SK-N-SH (cell line): ENCODE results near the gene NUDT16. TPM values are rescaled to one million over a fixed set of nuclear protein-coding genes. Genes with fewer than 3 reads are reported as not detected.

Source experiments
- CTCF ChIA-PET: fragments of 300-600, 350-600 bp; formaldehyde crosslinking; extraction: SDS; loops from one replicate; lab custom pipeline; 2021; lab: Yijun Ruan, JAX
- POLR2A ChIA-PET: fragments of 350-600 bp; sonication (Branson Sonifier 250); formaldehyde crosslinking; extraction: SDS; loops from one replicate; lab custom pipeline; 2020; ENCODE audit warnings: antibody characterized with exemption, inconsistent platforms; lab: Yijun Ruan, JAX
- DNase-seq: peaks from one replicate; pipeline ENCODE4 v3.0.0; 2012
- H2AFZ ChIP-seq: fragments of 200-600 bp; sonication (generic); 2 replicates; pipeline ENCODE4 v1.8.1; 2016; ENCODE audit warnings: antibody characterized with exemption, mild to moderate bottlenecking, low read depth
- H3F3A ChIP-seq: fragments of 200-600 bp; sonication (generic); replicated peaks from 2 replicates; pipeline ENCODE3; 2016; ENCODE audit warnings: antibody characterized with exemption, mild to moderate bottlenecking; ENCODE audit not compliant: insufficient read depth
- H3K27ac ChIP-seq, 2 experiments: fragments of 200-500 bp in 1 of 2; fragments of 200-600 bp in 1 of 2; sonication (Bioruptor generic) in 1 of 2; sonication (generic), shearing (Covaris generic) in 1 of 2; 2 replicates each; pipeline versions ENCODE4 v1.5.1 to v1.6.1; 2014 to 2016; ENCODE audit warnings: low read depth in 2 of 2, inconsistent platforms in 1 of 2, low read length in 1 of 2, mild to moderate bottlenecking in 1 of 2, mixed read lengths in 1 of 2
- H3K27me3 ChIP-seq: fragments of 200-600 bp; sonication (generic), shearing (Covaris generic); 2 replicates; pipeline ENCODE4 v1.6.1; 2016; ENCODE audit warnings: mixed run types; ENCODE audit not compliant: insufficient read depth
- H3K36me3 ChIP-seq, 2 experiments: fragments of 200-500 bp in 1 of 2; fragments of 200-600 bp in 1 of 2; sonication (Bioruptor generic) in 1 of 2; sonication (generic) in 1 of 2; replicated peaks in 1 of 2; 2 replicates each; pipeline versions ENCODE3 to v1.5.1; 2014 to 2016; ENCODE audit warnings: low read length in 1 of 2, mild to moderate bottlenecking in 1 of 2; ENCODE audit not compliant: insufficient read depth in 2 of 2, control insufficient read depth in 1 of 2
- H3K4me1 ChIP-seq, 2 experiments: fragments of 200-500 bp in 1 of 2; fragments of 200-600 bp in 1 of 2; sonication (Bioruptor generic) in 1 of 2; sonication (generic), shearing (Covaris generic) in 1 of 2; 2 replicates each; pipeline versions ENCODE4 v1.5.1 to v1.6.1; 2014 to 2016; ENCODE audit warnings: low read depth in 1 of 2, low read length in 1 of 2, mixed run types in 1 of 2; ENCODE audit not compliant: insufficient read depth in 2 of 2, control insufficient read depth in 1 of 2
- H3K4me2 ChIP-seq: fragments of 200-600 bp; sonication (generic), shearing (Covaris generic); 2 replicates; pipeline ENCODE4 v1.6.1; 2017; ENCODE audit warnings: mixed run types
- H3K4me3 ChIP-seq, 2 experiments: fragments of 200-500 bp in 1 of 2; fragments of 200-600 bp in 1 of 2; sonication (Bioruptor generic) in 1 of 2; sonication (generic), shearing (Covaris generic) in 1 of 2; 2 replicates each; pipeline versions ENCODE4 v1.5.1 to v1.8.1; 2014 to 2016; ENCODE audit warnings: low read depth in 2 of 2, inconsistent platforms in 1 of 2, low read length in 1 of 2, mild to moderate bottlenecking in 1 of 2, mixed read lengths in 1 of 2, moderate library complexity in 1 of 2
- H3K79me2 ChIP-seq: fragments of 200-600 bp; sonication (generic); 2 replicates; pipeline ENCODE4 v1.8.1; 2017; ENCODE audit warnings: mild to moderate bottlenecking; ENCODE audit not compliant: insufficient read depth
- H3K9ac ChIP-seq: fragments of 200-600 bp; sonication (generic); 2 replicates; pipeline ENCODE4 v1.6.1; 2017; ENCODE audit warnings: mixed run types
- H3K9me2 ChIP-seq: fragments of 200-600 bp; sonication (generic); 2 replicates; pipeline ENCODE4 v1.6.1; 2017; ENCODE audit warnings: mixed run types
- H3K9me3 ChIP-seq: fragments of 200-600 bp; sonication (generic); 2 replicates; pipeline ENCODE4 v1.6.1; 2017; ENCODE audit warnings: mixed run types, mild to moderate bottlenecking, moderate library complexity
- H4K20me1 ChIP-seq: fragments of 200-600 bp; sonication (generic); 2 replicates; pipeline ENCODE4 v1.6.1; 2017; ENCODE audit warnings: mild to moderate bottlenecking, mixed run types; ENCODE audit not compliant: insufficient read depth
- GABPA ChIP-seq: IDR thresholded peaks from 2 replicates; pipeline ENCODE4 v1.4.0; 2012; ENCODE audit warnings: low read depth, mild to moderate bottlenecking
- JUND ChIP-seq: IDR thresholded peaks from 2 replicates; pipeline ENCODE4 v1.4.0; 2012
- NFIC ChIP-seq: IDR thresholded peaks from 2 replicates; pipeline ENCODE4 v1.4.0; 2012; ENCODE audit warnings: borderline replicate concordance
- POLR2AphosphoS5 ChIP-seq: IDR thresholded peaks from 2 replicates; pipeline ENCODE4 v1.6.1; 2012; ENCODE audit warnings: low read depth, low read length
- RFX5 ChIP-seq: IDR thresholded peaks from 2 replicates; pipeline ENCODE4 v1.6.1; 2012; ENCODE audit warnings: mild to moderate bottlenecking, improper control_type of control experiment, low read length
- RXRA ChIP-seq: IDR thresholded peaks from 2 replicates; pipeline ENCODE4 v1.4.0; 2012; ENCODE audit warnings: low read depth, mild to moderate bottlenecking, borderline replicate concordance
- SMC3 ChIP-seq: IDR thresholded peaks from 2 replicates; pipeline ENCODE4 v1.6.1; 2012; ENCODE audit warnings: low read depth, low read length, improper control_type of control experiment
- TAF1 ChIP-seq: IDR thresholded peaks from 2 replicates; pipeline ENCODE4 v1.6.1; 2012; ENCODE audit warnings: low read depth, mild to moderate bottlenecking, low read length, moderate library complexity, borderline replicate concordance
- TEAD4 ChIP-seq: IDR thresholded peaks from 2 replicates; pipeline ENCODE4 v1.4.0; 2012; ENCODE audit warnings: mild to moderate bottlenecking, borderline replicate concordance; ENCODE audit not compliant: insufficient read depth
- YY1 ChIP-seq: IDR thresholded peaks from 2 replicates; pipeline ENCODE4 v1.4.0; 2012; ENCODE audit warnings: low read depth, mild to moderate bottlenecking
- WGBS: methylation state at CpG from one replicate; pipeline ENCODE4 v1.1.6; 2017; ENCODE audit warnings: low lambda C conversion rate; 5-methylcytosine and 5-hydroxymethylcytosine counted together
- polyA plus RNA-seq, 3 experiments: library from polyadenylated mRNA; depleted of rRNA; stranded (reverse); fragments of >200 nt; gene quantifications; 2 replicates each; pipeline ENCODE4 v1.2.3, GENCODE V29; 2012
- TF ChIP-seq, protein P1 (sequence below): fragments of 150-350 bp; IDR thresholded peaks from 2 replicates; pipeline ENCODE4 v1.6.1; 2017; ENCODE audit warnings: antibody characterized with exemption, low read length, low read depth, borderline replicate concordance
- TF ChIP-seq, protein P2 (sequence below): IDR thresholded peaks from 2 replicates; pipeline ENCODE4 v1.6.1; 2012; ENCODE audit warnings: mild to moderate bottlenecking, low read depth, low read length, moderate library complexity
- TF ChIP-seq, protein P3 (sequence below): IDR thresholded peaks from 2 replicates; pipeline ENCODE4; 2012
- TF ChIP-seq, protein P4 (sequence below): IDR thresholded peaks from 2 replicates; pipeline ENCODE4 v1.4.0; 2012; ENCODE audit warnings: low read depth, borderline replicate concordance

The NUDT16 gene
- polyA plus RNA-seq, 1 of the 3 experiments (the other 2 are of a cell fraction), result 8.2 TPM

DNA sequence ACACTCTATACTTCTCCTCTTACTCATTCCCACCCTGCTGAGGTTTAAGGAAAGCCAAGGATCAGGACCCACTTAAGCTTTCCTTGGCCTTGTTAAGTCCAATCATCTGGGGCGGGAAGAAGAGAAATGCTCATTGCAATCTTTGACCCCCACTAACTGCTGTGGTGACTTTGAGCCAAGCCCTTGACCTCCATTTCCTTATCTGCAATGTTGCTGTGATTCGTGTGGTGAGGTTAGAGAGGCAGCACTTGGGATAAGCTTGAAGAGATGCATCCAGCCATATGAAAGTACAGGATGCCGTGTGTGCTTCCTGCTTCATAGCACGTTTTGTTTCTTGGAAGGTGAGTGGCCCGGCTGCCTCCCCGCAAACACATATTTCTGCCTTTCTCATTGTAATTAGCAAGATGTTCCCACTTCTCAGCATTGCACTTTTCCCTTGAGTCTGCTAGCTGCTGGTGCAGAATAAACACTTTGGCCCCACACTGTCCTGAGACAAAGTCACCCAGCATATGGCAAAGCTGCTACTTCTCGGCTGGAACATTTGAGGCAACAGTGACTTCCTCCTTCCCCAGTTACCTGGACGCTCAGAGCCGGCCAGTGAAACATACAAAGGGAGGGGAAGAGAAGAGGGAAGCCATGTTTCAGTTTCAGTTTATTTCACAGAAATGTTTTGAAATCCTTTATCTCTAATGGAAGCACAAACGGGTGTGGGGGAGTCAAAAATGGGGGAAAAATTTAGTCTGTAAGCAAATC lies 10.5 kb upstream of the NUDT16 start:
- WGBS, result 89% methylated on average over 10 of the region's 10 CpGs
- Histone ChIP-seq H3K4me3 (no peak overlapping the region), H3K79me2 (no peaks in the 10 kb centered on the region), H3K27ac (no peak overlapping the region), H4K20me1 (no peaks in the 10 kb centered on the region), H3F3A (no peaks in the 10 kb centered on the region), H3K36me3 (peaks cover 2 to 5% of the 10 kb centered on the region in 2 experiments), H3K27me3 (no peaks in the 10 kb centered on the region), H3K4me2 (no peak overlapping the region), H2AFZ (no peak overlapping the region), H3K9me3 (no peaks in the 10 kb centered on the region)
- CTCF ChIA-PET, result no interaction called here
- TF ChIP-seq TEAD4 (no peak), JUND (no peak), POLR2AphosphoS5 (no peak), RXRA (no peak)
- TF ChIP-seq, protein P1, sequence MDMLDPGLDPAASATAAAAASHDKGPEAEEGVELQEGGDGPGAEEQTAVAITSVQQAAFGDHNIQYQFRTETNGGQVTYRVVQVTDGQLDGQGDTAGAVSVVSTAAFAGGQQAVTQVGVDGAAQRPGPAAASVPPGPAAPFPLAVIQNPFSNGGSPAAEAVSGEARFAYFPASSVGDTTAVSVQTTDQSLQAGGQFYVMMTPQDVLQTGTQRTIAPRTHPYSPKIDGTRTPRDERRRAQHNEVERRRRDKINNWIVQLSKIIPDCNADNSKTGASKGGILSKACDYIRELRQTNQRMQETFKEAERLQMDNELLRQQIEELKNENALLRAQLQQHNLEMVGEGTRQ, result no peak
- TF ChIP-seq, protein P2, sequence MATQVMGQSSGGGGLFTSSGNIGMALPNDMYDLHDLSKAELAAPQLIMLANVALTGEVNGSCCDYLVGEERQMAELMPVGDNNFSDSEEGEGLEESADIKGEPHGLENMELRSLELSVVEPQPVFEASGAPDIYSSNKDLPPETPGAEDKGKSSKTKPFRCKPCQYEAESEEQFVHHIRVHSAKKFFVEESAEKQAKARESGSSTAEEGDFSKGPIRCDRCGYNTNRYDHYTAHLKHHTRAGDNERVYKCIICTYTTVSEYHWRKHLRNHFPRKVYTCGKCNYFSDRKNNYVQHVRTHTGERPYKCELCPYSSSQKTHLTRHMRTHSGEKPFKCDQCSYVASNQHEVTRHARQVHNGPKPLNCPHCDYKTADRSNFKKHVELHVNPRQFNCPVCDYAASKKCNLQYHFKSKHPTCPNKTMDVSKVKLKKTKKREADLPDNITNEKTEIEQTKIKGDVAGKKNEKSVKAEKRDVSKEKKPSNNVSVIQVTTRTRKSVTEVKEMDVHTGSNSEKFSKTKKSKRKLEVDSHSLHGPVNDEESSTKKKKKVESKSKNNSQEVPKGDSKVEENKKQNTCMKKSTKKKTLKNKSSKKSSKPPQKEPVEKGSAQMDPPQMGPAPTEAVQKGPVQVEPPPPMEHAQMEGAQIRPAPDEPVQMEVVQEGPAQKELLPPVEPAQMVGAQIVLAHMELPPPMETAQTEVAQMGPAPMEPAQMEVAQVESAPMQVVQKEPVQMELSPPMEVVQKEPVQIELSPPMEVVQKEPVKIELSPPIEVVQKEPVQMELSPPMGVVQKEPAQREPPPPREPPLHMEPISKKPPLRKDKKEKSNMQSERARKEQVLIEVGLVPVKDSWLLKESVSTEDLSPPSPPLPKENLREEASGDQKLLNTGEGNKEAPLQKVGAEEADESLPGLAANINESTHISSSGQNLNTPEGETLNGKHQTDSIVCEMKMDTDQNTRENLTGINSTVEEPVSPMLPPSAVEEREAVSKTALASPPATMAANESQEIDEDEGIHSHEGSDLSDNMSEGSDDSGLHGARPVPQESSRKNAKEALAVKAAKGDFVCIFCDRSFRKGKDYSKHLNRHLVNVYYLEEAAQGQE, result no peak
- TF ChIP-seq, all 33 proteins: peak for 0
- no peak overlapping the region for H3K9ac ChIP-seq
- no peaks in the 10 kb centered on the region for H3K4me1 ChIP-seq
- POLR2A ChIA-PET, result no interaction called here
- DNase-seq, result no peak
- H3K9me2 ChIP-seq, result no peaks in the 10 kb centered on the region

DNA sequence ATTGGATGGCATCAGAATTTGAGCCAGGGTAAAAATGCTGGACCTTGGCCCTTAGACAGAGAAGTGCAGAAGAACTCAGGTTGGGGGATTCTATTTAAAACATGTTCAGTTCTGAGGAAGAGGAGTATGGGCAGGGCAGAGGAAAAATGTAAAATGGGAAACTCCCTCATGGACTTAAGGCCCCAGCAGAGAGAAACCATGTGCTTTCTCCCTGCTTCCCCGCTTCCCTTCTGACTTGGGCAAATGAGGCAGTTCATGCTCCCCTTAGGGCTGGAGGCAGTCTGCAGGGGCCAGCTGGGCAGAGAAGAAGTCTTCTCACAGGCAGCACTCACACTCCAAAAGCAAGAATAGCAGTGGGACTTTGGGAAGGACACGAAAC lies 9.9 kb upstream of the NUDT16 start:
- Histone ChIP-seq H3K27me3 (no peaks in the 10 kb centered on the region), H3K9me3 (no peaks in the 10 kb centered on the region), H3K9ac (no peak overlapping the region), H3K27ac (no peak overlapping the region), H3K4me1 (no peaks in the 10 kb centered on the region), H4K20me1 (no peaks in the 10 kb centered on the region), H3F3A (no peaks in the 10 kb centered on the region), H3K9me2 (no peaks in the 10 kb centered on the region), H3K4me3 (no peak overlapping the region), H3K36me3 (peaks cover 5% of the 10 kb centered on the region in 2 experiments), H3K79me2 (no peaks in the 10 kb centered on the region), H2AFZ (no peak overlapping the region), H3K4me2 (no peak overlapping the region)
- ChIA-PET POLR2A (no interaction called here), CTCF (no interaction called here)
- WGBS, result 90% methylated on average over 2 of the region's 2 CpGs
- no peak for DNase-seq
- TF ChIP-seq SMC3 (no peak), TEAD4 (no peak), GABPA (no peak), JUND (no peak), NFIC (no peak), TAF1 (no peak), RXRA (no peak), RFX5 (no peak), YY1 (no peak)
- TF ChIP-seq, protein P3, sequence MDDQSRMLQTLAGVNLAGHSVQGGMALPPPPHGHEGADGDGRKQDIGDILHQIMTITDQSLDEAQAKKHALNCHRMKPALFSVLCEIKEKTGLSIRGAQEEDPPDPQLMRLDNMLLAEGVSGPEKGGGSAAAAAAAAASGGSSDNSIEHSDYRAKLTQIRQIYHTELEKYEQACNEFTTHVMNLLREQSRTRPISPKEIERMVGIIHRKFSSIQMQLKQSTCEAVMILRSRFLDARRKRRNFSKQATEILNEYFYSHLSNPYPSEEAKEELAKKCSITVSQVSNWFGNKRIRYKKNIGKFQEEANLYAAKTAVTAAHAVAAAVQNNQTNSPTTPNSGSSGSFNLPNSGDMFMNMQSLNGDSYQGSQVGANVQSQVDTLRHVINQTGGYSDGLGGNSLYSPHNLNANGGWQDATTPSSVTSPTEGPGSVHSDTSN, result no peak
- TF ChIP-seq, protein P2, result no peak
- TF ChIP-seq, protein P4, sequence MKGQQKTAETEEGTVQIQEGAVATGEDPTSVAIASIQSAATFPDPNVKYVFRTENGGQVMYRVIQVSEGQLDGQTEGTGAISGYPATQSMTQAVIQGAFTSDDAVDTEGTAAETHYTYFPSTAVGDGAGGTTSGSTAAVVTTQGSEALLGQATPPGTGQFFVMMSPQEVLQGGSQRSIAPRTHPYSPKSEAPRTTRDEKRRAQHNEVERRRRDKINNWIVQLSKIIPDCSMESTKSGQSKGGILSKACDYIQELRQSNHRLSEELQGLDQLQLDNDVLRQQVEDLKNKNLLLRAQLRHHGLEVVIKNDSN, result no peak
